Measurements from ENCODE around the gene SPINDOC. TPM values are rescaled to one million over a fixed set of nuclear protein-coding genes. Genes with fewer than 3 reads are reported as not detected.

Gene SPINDOC
- total and polyA plus RNA-seq, 2 donors from 2014 or later, result 10.9 to 14.2 TPM

GRCh38 chr11:63837027-63837688 lies 23.9 kb downstream of the SPINDOC start:
- H3K36me3 ChIP-seq (ENCODE audit: control insufficient read depth in 2 of 3, insufficient read depth in 3 of 3, low read length in 3 of 3), result peaks cover 0 to 2% (median 0%) of the 10 kb centered on the region in 3 donors
- H3K4me3 ChIP-seq (ENCODE audit: low read length in 3 of 3), result no peak overlapping the region
- no peak for FAIRE-seq
- peak overlapping the region in 1 of 3 donors; percentile 74 for H3K9ac ChIP-seq (ENCODE audit: low read length in 3 of 3)
- peaks cover 3 to 25% (median 10%) of the 10 kb centered on the region in 3 donors for H3K4me1 ChIP-seq (ENCODE audit: control insufficient read depth in 2 of 3, insufficient read depth in 2 of 3, low read depth in 1 of 3, low read length in 3 of 3)
- H3K27me3 ChIP-seq (ENCODE audit: control insufficient read depth, insufficient read depth, low read length), result no peaks in the 10 kb centered on the region
- H3K9me3 ChIP-seq (ENCODE audit: control insufficient read depth in 2 of 3, insufficient read depth in 1 of 3, low read length in 3 of 3), result no peaks in the 10 kb centered on the region
- DNase-seq, result peak; percentile 71 to 95 (median 86)
- intact Hi-C loops (cut with DNase I), result loop anchor here (5.0 kb wide), 1 partner anchor 110 kb away; no protein-coding TSS in a partner anchor
- peak; percentile 95 for TF ChIP-seq CTCF (IDR thresholded peaks at IDR 0.05; ENCODE audit: borderline replicate concordance, extremely low read depth, insufficient read depth)
- no peak overlapping the region for H3K27ac ChIP-seq (ENCODE audit: low read depth in 2 of 2, low read length in 2 of 2)

DNA sequence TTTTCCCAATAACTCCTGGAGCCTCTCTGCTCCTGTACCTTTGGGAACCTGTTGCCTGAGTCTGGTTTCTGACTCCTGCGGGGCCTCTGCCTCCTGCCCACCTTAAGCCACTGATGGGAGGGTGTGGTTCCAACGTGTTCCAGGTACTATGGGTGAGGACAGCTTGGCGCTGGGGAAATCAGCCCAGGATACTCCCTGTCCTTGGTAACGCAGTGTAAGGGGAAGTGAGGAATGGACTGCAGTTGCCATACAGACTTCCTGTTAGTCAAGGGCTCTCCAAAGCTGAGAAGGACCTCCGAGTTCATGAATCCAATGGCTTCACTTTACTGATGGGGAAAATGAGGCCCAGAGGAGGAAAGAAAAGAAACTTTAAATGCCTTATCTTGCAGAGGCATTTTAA lies 24.5 kb downstream of the SPINDOC start:
- no peak for FAIRE-seq

GRCh38 chr11:63838150-63838677 lies 25.0 kb downstream of the SPINDOC start:
- FAIRE-seq (no peak), DNase-seq (peak in 2 of 5 donors; percentile 76 to 86)
- Histone ChIP-seq H3K4me3 (ENCODE audit: low read length in 3 of 3) (peak overlapping the region; percentile 14 to 48 (median 26)), H3K4me1 (ENCODE audit: control insufficient read depth in 2 of 3, insufficient read depth in 2 of 3, low read depth in 1 of 3, low read length in 3 of 3) (peaks cover 3 to 25% (median 14%) of the 10 kb centered on the region in 3 donors), H3K9ac (ENCODE audit: low read length in 3 of 3) (peak overlapping the region; percentile 1 to 74 (median 21)), H3K36me3 (ENCODE audit: control insufficient read depth in 2 of 3, insufficient read depth in 3 of 3, low read length in 3 of 3) (peaks cover 0 to 2% (median 0%) of the 10 kb centered on the region in 3 donors), H3K27ac (ENCODE audit: low read depth in 2 of 2, low read length in 2 of 2) (peak overlapping the region; percentile 63 to 65), H3K9me3 (ENCODE audit: control insufficient read depth in 2 of 3, insufficient read depth in 1 of 3, low read length in 3 of 3) (no peaks in the 10 kb centered on the region), H3K27me3 (ENCODE audit: control insufficient read depth, insufficient read depth, low read length) (no peaks in the 10 kb centered on the region)
- no peak for TF ChIP-seq CTCF (IDR thresholded peaks at IDR 0.05; ENCODE audit: borderline replicate concordance, extremely low read depth, insufficient read depth)
- intact Hi-C loops (cut with DNase I), result loop anchor here (5.0 kb wide), 1 partner anchor 109 kb away; no protein-coding TSS in a partner anchor

More for the DNA sequence above, 24.5 kb downstream of the SPINDOC start:
- TF ChIP-seq CTCF (IDR thresholded peaks at IDR 0.05; ENCODE audit: borderline replicate concordance, extremely low read depth, insufficient read depth), result no peak
- peaks cover 0 to 2% (median 0%) of the 10 kb centered on the region in 3 donors for H3K36me3 ChIP-seq (ENCODE audit: control insufficient read depth in 2 of 3, insufficient read depth in 3 of 3, low read length in 3 of 3)
- no peaks in the 10 kb centered on the region for H3K27me3 ChIP-seq (ENCODE audit: control insufficient read depth, insufficient read depth, low read length)
- H3K4me1 ChIP-seq (ENCODE audit: control insufficient read depth in 2 of 3, insufficient read depth in 2 of 3, low read depth in 1 of 3, low read length in 3 of 3), result peaks cover 3 to 25% (median 14%) of the 10 kb centered on the region in 3 donors
- H3K9ac ChIP-seq (ENCODE audit: low read length in 3 of 3), result peak overlapping the region in 1 of 3 donors; percentile 74
- peak overlapping the region; percentile 63 to 65 for H3K27ac ChIP-seq (ENCODE audit: low read depth in 2 of 2, low read length in 2 of 2)
- H3K4me3 ChIP-seq (ENCODE audit: low read length in 3 of 3), result peak overlapping the region in 1 of 3 donors; percentile 48
- intact Hi-C loops (cut with DNase I), result loop anchor here (5.0 kb wide), 1 partner anchor 110 kb away; no protein-coding TSS in a partner anchor
- DNase-seq, result peak in 1 of 5 donors; percentile 53
- no peaks in the 10 kb centered on the region for H3K9me3 ChIP-seq (ENCODE audit: control insufficient read depth in 2 of 3, insufficient read depth in 1 of 3, low read length in 3 of 3)
